D721Med (cell line): Measurements from ENCODE around the gene FGF14.

Source experiments
- DNase-seq: peaks from one replicate; pipeline ENCODE4 v3.0.0; 2011; ENCODE audit warnings: low spot score; ENCODE audit not compliant: insufficient read length
- FAIRE-seq: peaks from 2 replicates; lab custom pipeline; 2011; peaks lifted over from hg19 to GRCh38; lab: Jason Lieb, UNC
- TF ChIP-seq, protein P1 (sequence below): IDR thresholded peaks from 2 replicates; pipeline ENCODE4 v1.5.1; 2012; ENCODE audit warnings: mild to moderate bottlenecking, control low read depth; ENCODE audit not compliant: insufficient read depth; ENCODE audit errors: missing control alignments

Gene FGF14

DNA sequence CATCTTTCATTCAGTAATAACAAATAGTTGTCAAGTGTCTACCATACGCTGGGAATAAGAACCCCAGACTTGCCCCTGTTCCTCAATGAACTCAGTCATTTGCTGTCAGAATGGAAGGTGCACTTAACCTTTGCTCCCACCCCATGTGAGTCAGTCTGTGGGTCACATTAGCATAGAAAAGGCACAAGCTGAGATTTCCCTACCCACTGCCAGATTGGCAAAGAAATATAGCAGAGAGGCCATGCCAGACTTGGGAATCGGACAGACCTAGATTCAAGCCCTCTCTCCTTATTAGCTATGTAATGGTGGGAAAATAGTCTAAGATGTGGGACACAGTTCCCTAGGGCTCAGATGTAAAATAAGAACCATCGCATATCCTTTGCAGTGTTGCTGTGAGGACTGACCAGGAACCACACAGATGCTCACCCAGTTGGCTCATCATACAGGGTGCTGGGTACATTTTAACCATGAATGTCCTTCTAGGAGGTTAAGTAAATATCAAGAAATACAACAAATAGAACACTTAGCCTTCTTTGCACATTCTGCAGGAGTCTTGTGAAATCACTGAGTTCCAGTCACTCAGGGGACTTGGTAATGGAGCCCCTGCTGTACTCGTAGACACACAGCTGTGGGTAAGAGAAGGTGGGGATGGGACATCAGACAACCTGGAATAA lies 218.2 kb downstream of the FGF14 start:
- FAIRE-seq (no peak), DNase-seq (no peak)
- TF ChIP-seq, protein P1, sequence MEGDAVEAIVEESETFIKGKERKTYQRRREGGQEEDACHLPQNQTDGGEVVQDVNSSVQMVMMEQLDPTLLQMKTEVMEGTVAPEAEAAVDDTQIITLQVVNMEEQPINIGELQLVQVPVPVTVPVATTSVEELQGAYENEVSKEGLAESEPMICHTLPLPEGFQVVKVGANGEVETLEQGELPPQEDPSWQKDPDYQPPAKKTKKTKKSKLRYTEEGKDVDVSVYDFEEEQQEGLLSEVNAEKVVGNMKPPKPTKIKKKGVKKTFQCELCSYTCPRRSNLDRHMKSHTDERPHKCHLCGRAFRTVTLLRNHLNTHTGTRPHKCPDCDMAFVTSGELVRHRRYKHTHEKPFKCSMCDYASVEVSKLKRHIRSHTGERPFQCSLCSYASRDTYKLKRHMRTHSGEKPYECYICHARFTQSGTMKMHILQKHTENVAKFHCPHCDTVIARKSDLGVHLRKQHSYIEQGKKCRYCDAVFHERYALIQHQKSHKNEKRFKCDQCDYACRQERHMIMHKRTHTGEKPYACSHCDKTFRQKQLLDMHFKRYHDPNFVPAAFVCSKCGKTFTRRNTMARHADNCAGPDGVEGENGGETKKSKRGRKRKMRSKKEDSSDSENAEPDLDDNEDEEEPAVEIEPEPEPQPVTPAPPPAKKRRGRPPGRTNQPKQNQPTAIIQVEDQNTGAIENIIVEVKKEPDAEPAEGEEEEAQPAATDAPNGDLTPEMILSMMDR, result no peak

- TF ChIP-seq, protein P1, result no peak
- DNase-seq (no peak), FAIRE-seq (no peak)
Observed at GRCh38 chr13:102182170-102182569, 219.7 kb downstream of the FGF14 start.

DNA sequence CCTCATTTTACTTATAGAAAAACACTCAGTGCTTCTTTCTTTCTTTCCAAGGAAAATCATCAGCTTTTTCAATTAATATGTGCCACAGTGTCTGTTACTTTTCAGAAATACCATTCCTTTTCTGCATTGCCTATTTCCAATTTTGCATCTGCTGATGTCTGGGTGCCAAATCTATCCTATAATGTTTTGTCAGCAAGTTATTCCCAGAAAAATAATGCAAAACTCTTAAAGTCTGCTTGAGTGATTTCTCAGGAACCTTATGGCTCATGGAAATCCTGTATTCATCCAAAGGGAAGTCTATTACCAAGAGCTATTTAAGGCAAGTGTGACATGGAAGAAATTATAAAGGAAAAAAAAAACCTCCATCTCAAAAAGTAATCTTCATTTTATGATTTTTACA lies 224.4 kb downstream of the FGF14 start:
- DNase-seq, result no peak
- TF ChIP-seq, protein P1, result no peak
- FAIRE-seq, result no peak

DNA sequence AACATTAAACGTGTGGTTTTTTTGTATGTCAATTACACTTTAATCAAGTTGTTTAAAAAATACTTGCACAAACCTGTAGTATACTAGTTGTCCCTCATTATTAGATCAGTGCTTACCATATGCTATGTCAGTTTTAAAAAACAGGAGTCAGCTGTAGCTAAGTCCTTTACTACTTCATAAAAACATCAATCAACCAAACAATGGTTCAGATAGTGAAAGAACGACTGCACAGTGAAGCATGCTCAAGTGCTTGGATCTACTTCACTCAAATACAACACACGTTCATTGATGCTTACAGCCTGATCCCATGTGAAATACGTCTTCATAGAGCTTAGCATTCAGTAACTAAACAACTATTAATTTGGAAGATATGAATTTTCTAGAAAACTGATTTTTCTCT lies 225.0 kb downstream of the FGF14 start:
- TF ChIP-seq, protein P1, result no peak
- DNase-seq (no peak), FAIRE-seq (no peak)

GRCh38 chr13:102172406-102172805 lies 229.4 kb downstream of the FGF14 start:
- DNase-seq (no peak), FAIRE-seq (no peak)
- TF ChIP-seq, protein P1, result no peak

GRCh38 chr13:102170305-102170704 lies 231.5 kb downstream of the FGF14 start:
- DNase-seq (no peak), FAIRE-seq (no peak)
- TF ChIP-seq, protein P1, result no peak

- TF ChIP-seq, protein P1, result no peak
- FAIRE-seq (no peak), DNase-seq (no peak)
Observed at GRCh38 chr13:102169471-102170015, 232.3 kb downstream of the FGF14 start.
